OCI-LY1 (cell line): Measurements from ENCODE around the gene ALDOB.

Experiments used
- H2AFZ ChIP-seq: fragments of 200-600 bp; sonication (generic), shearing (Covaris generic); 2 replicates; pipeline ENCODE4 v1.6.0; 2014; ENCODE audit warnings: antibody characterized with exemption, mild to moderate bottlenecking, low read length
- H3F3A ChIP-seq: fragments of 200-600 bp; sonication (generic), shearing (Covaris generic); 2 replicates; pipeline ENCODE4 v1.6.0; 2014; ENCODE audit warnings: mild to moderate bottlenecking, antibody characterized with exemption, low read length, moderate library complexity; ENCODE audit not compliant: insufficient read depth
- H3K27ac ChIP-seq: fragments of 200-600 bp; sonication (generic); 2 replicates; pipeline ENCODE4 v1.5.1; 2014; ENCODE audit warnings: low read length, mixed run types, mild to moderate bottlenecking, low read depth; ENCODE audit not compliant: poor library complexity, severe bottlenecking
- H3K27me3 ChIP-seq: fragments of 200-600 bp; sonication (generic); 2 replicates; pipeline ENCODE4 v1.6.0; 2014; ENCODE audit warnings: antibody characterized with exemption, mild to moderate bottlenecking, low read length, moderate library complexity; ENCODE audit not compliant: insufficient read depth
- H3K36me3 ChIP-seq: fragments of 200-600 bp; sonication (generic); 2 replicates; pipeline ENCODE4 v1.6.1; 2014; ENCODE audit warnings: mild to moderate bottlenecking, antibody characterized with exemption, low read length, moderate library complexity, mixed read lengths; ENCODE audit not compliant: insufficient read depth
- H3K4me1 ChIP-seq: fragments of 200-600 bp; sonication (generic); 2 replicates; pipeline ENCODE4 v1.5.1; 2014; ENCODE audit warnings: mild to moderate bottlenecking, low read length, moderate library complexity; ENCODE audit not compliant: insufficient read depth, severe bottlenecking
- H3K4me2 ChIP-seq: fragments of 200-600 bp; sonication (generic), shearing (Covaris generic); 2 replicates; pipeline ENCODE4 v1.6.1; 2014; ENCODE audit warnings: low read length
- H3K4me3 ChIP-seq: fragments of 200-600 bp; sonication (generic); 2 replicates; pipeline ENCODE4 v1.5.1; 2014; ENCODE audit warnings: low read length, low read depth, mild to moderate bottlenecking, mixed read lengths; ENCODE audit not compliant: poor library complexity, severe bottlenecking
- H3K79me2 ChIP-seq: fragments of 200-600 bp; shearing (Covaris generic); 2 replicates; pipeline ENCODE4 v1.6.1; 2016; ENCODE audit warnings: mixed run types, low read length, mixed read lengths; ENCODE audit not compliant: insufficient read depth
- H3K9ac ChIP-seq: fragments of 200-600 bp; sonication (generic), shearing (Covaris generic); 2 replicates; pipeline ENCODE4 v1.6.1; 2014; ENCODE audit warnings: mild to moderate bottlenecking, low read length, mixed read lengths
- H3K9me2 ChIP-seq: fragments of 200-600 bp; sonication (generic), shearing (Covaris generic); 2 replicates; pipeline ENCODE4 v1.6.1; 2014; ENCODE audit warnings: low read depth, mild to moderate bottlenecking, low read length, mixed read lengths
- H3K9me3 ChIP-seq: fragments of 200-600 bp; shearing (Covaris generic); 2 replicates; pipeline ENCODE4 v1.6.1; 2014; ENCODE audit warnings: low read length, mixed read lengths
- H4K20me1 ChIP-seq: fragments of 200-600 bp; sonication (generic), shearing (Covaris generic); 2 replicates; pipeline ENCODE4 v1.6.0; 2016; ENCODE audit warnings: mild to moderate bottlenecking, low read length; ENCODE audit not compliant: insufficient read depth
- CTCF ChIP-seq: fragments of 200-600 bp; sonication (generic), shearing (Covaris generic); IDR thresholded peaks from 2 replicates; pipeline ENCODE4 v1.5.1; 2017; ENCODE audit warnings: mild to moderate bottlenecking, antibody characterized with exemption, low read length, moderate library complexity, mixed read lengths
- EZH2 ChIP-seq: fragments of 200-600 bp; sonication (generic), shearing (Covaris generic); IDR thresholded peaks from 2 replicates; pipeline ENCODE4 v1.8.0; 2017; ENCODE audit warnings: borderline replicate concordance, mixed run types, mild to moderate bottlenecking, antibody characterized with exemption, low read length, moderate library complexity, mixed read lengths

Gene ALDOB

GRCh38 chr9:101433229-101433628, 2.3 kb downstream of the ALDOB start:
- no peak for TF ChIP-seq EZH2
- no peak for TF ChIP-seq CTCF
- 0 out of 2 replicates have a peak, but pooled peaks cover 3% of the 10 kb centered on the region for H3K9me3 ChIP-seq
- peaks cover 4% of the 10 kb centered on the region for H3K4me1 ChIP-seq
- no peaks in the 10 kb centered on the region for H3K36me3 ChIP-seq
- no peak overlapping the region for H2AFZ ChIP-seq
- no peak overlapping the region for H3K4me3 ChIP-seq
- no peaks in the 10 kb centered on the region for H3K79me2 ChIP-seq
- no peaks in the 10 kb centered on the region for H3F3A ChIP-seq
- no peaks in the 10 kb centered on the region for H3K9me2 ChIP-seq
- H3K27ac ChIP-seq, result no peak overlapping the region
- no peaks in the 10 kb centered on the region for H3K27me3 ChIP-seq
- no peak overlapping the region for H3K9ac ChIP-seq
- no peak overlapping the region for H3K4me2 ChIP-seq
- no peaks in the 10 kb centered on the region for H4K20me1 ChIP-seq

GRCh38 chr9:101432740-101433139, 2.8 kb downstream of the ALDOB start:
- Histone ChIP-seq H3F3A (no peaks in the 10 kb centered on the region), H2AFZ (no peak overlapping the region), H3K79me2 (no peaks in the 10 kb centered on the region), H3K9me3 (0 out of 2 replicates have a peak, but pooled peaks cover 3% of the 10 kb centered on the region), H3K27me3 (no peaks in the 10 kb centered on the region), H4K20me1 (no peaks in the 10 kb centered on the region), H3K4me2 (no peak overlapping the region), H3K4me3 (no peak overlapping the region), H3K36me3 (no peaks in the 10 kb centered on the region), H3K9me2 (no peaks in the 10 kb centered on the region), H3K27ac (no peak overlapping the region), H3K4me1 (peaks cover 9% of the 10 kb centered on the region), H3K9ac (no peak overlapping the region)
- TF ChIP-seq CTCF (no peak), EZH2 (no peak)

GRCh38 chr9:101432171-101432570, 3.4 kb downstream of the ALDOB start:
- Histone ChIP-seq H3K79me2 (no peaks in the 10 kb centered on the region), H3K4me2 (no peak overlapping the region), H3K4me3 (no peak overlapping the region), H3K27ac (no peak overlapping the region), H3K9ac (no peak overlapping the region), H3K9me3 (0 out of 2 replicates have a peak, but pooled peaks cover 3% of the 10 kb centered on the region), H3K36me3 (no peaks in the 10 kb centered on the region), H3K9me2 (no peaks in the 10 kb centered on the region), H3F3A (no peaks in the 10 kb centered on the region), H2AFZ (no peak overlapping the region), H3K27me3 (no peaks in the 10 kb centered on the region), H3K4me1 (peaks cover 13% of the 10 kb centered on the region), H4K20me1 (no peaks in the 10 kb centered on the region)
- TF ChIP-seq CTCF (no peak), EZH2 (no peak)
